Erythroblast (primary cell): Measurements from ENCODE around the gene ERC2.

Source experiments
- GATA1 ChIP-seq: IDR thresholded peaks from 2 replicates; pipeline ENCODE4 v1.6.1; 2011; ENCODE audit warnings: low read depth, mild to moderate bottlenecking, control low read depth, low read length, moderate library complexity
- POLR2A ChIP-seq: IDR thresholded peaks from 2 replicates; pipeline ENCODE4 v1.6.1; 2011; ENCODE audit warnings: mild to moderate bottlenecking, low read length

DNA sequence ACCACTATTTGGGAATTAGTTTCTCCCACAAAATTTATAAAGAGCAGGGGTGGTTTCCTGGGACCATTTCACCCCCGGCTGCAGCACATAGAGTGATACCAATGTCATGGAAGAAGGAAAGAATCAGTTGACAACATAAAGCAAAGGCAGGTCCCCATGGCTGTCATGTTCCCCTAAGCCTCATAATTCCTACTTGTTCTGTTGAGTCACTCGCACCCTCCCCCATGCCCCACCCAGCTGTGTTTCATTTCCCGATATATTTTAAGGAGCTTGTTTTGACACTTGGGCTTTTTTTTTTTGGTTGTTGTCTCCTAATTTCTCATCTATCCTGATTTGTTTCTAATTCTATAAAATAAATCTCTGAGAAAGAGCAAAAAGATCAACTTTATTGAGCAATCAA, 24.9 kb downstream of the ERC2 start:
- TF ChIP-seq POLR2A, result no peak
- no peak for TF ChIP-seq GATA1
